Endothelial cell of umbilical vein (primary cell): ENCODE measurements around the gene ARFIP1. TPM values are rescaled to one million over a fixed set of nuclear protein-coding genes. Genes with fewer than 3 reads are reported as not detected.
A peak's percentile ranks its signal among the peaks of the same experiment; 100 is the strongest.

Experiments
- BruUV-seq: library from RNA; stranded (reverse); fragments of 400-500 nt; replicated peaks from 2 replicates; lab custom pipeline; 2021; lab: Mats Ljungman, UMichigan
- CTCF ChIA-PET: fragments of 300-600, 350-600 bp; sonication (Branson Sonifier 250); formaldehyde crosslinking; loops from one replicate; lab custom pipeline; 2021; ENCODE audit warnings: antibody characterized with exemption, inconsistent platforms; lab: Charles Lee
- POLR2A ChIA-PET: fragments of 300-600, 350-600 bp; sonication (Branson Sonifier 250); formaldehyde crosslinking; loops from one replicate; lab custom pipeline; 2021; ENCODE audit warnings: antibody characterized with exemption, inconsistent platforms; lab: Charles Lee
- DNase-seq: peaks from one replicate; pipeline ENCODE4 v3.0.0-alpha.2; 2011; ENCODE audit warnings: low read depth, low spot score
- FAIRE-seq: peaks from 2 replicates; lab custom pipeline; 2011; peaks lifted over from hg19 to GRCh38; lab: Jason Lieb, UNC
- H2AFZ ChIP-seq: 2 replicates; pipeline ENCODE4 v1.6.0; 2012; ENCODE audit warnings: low read depth, low read length, control low read depth, inconsistent platforms
- H3K27ac ChIP-seq: 2 replicates; pipeline ENCODE4 v1.5.1; 2011; ENCODE audit warnings: low read depth, mild to moderate bottlenecking, control low read depth, low read length, moderate library complexity; ENCODE audit not compliant: insufficient read depth
- H3K27me3 ChIP-seq, 2 experiments: 2 replicates each; pipeline versions ENCODE4 v1.6.0 to v1.6.1; 2011; ENCODE audit warnings: low read length in 2 of 2, mixed read lengths in 1 of 2; ENCODE audit not compliant: control insufficient read depth in 2 of 2, insufficient read depth in 2 of 2
- H3K36me3 ChIP-seq, 2 experiments: 2 replicates in 1 of 2; 3 replicates in 1 of 2; pipeline ENCODE4 v1.5.1; 2011; ENCODE audit warnings: low read length in 2 of 2, mild to moderate bottlenecking in 1 of 2, moderate library complexity in 1 of 2; ENCODE audit not compliant: control insufficient read depth in 2 of 2, insufficient read depth in 2 of 2; ENCODE audit errors: extremely low read depth in 1 of 2
- H3K4me1 ChIP-seq: 3 replicates; pipeline ENCODE4 v1.5.1; 2011; ENCODE audit warnings: mild to moderate bottlenecking, low read length; ENCODE audit not compliant: control insufficient read depth, insufficient read depth; ENCODE audit errors: extremely low read depth
- H3K4me2 ChIP-seq: 2 replicates; pipeline ENCODE4 v1.6.1; 2011; ENCODE audit warnings: low read length, control low read depth, mixed read lengths; ENCODE audit not compliant: insufficient read depth
- H3K4me3 ChIP-seq, 3 experiments: fragments of 200-600 bp in 1 of 3; sonication (generic), shearing (Covaris generic) in 1 of 3; replicated peaks in 1 of 3; 2 replicates each; pipeline ENCODE4 v1.5.1; 2011 to 2016; ENCODE audit warnings: control low read depth in 3 of 3, low read length in 3 of 3, mild to moderate bottlenecking in 2 of 3, inconsistent platforms in 1 of 3, low read depth in 1 of 3, moderate library complexity in 1 of 3; ENCODE audit not compliant: insufficient read depth in 1 of 3
- H3K79me2 ChIP-seq: 2 replicates; pipeline ENCODE4 v1.6.0; 2012; ENCODE audit warnings: low read length, inconsistent platforms; ENCODE audit not compliant: control insufficient read depth, insufficient read depth
- H3K9ac ChIP-seq: replicated peaks from 2 replicates; pipeline ENCODE3; 2011; ENCODE audit warnings: low read length, control low read depth; ENCODE audit not compliant: insufficient read depth; ENCODE audit errors: extremely low read depth
- H3K9me1 ChIP-seq: replicated peaks from 3 replicates; pipeline ENCODE4 v1.6.0; 2011; ENCODE audit warnings: mild to moderate bottlenecking, low read length; ENCODE audit not compliant: control insufficient read depth, insufficient read depth; ENCODE audit errors: extremely low read depth
- H3K9me3 ChIP-seq: replicated peaks from 2 replicates; pipeline ENCODE4 v1.5.1; 2012; ENCODE audit warnings: low read length, inconsistent platforms; ENCODE audit not compliant: control insufficient read depth, insufficient read depth
- H4K20me1 ChIP-seq: replicated peaks from 2 replicates; pipeline ENCODE3; 2011; ENCODE audit warnings: mild to moderate bottlenecking, low read length; ENCODE audit not compliant: control insufficient read depth, insufficient read depth; ENCODE audit errors: extremely low read depth
- EZH2 ChIP-seq: IDR thresholded peaks from 2 replicates; pipeline ENCODE4 v1.6.1; 2012; ENCODE audit warnings: borderline replicate concordance, low read depth, mild to moderate bottlenecking, moderate library complexity, low read length, inconsistent platforms; ENCODE audit not compliant: severe bottlenecking
- FOS ChIP-seq: IDR thresholded peaks from 2 replicates; pipeline ENCODE4 v1.6.1; 2011; ENCODE audit warnings: mild to moderate bottlenecking, low read length, moderate library complexity, borderline replicate concordance; ENCODE audit not compliant: insufficient read depth
- GATA2 ChIP-seq: IDR thresholded peaks from 2 replicates; pipeline ENCODE4 v1.7.0; 2011; ENCODE audit warnings: low read depth, mild to moderate bottlenecking, moderate library complexity, mixed read lengths, low read length; ENCODE audit not compliant: insufficient read length, insufficient read depth
- MYC ChIP-seq: IDR thresholded peaks from one replicate; pipeline ENCODE4 v1.6.1; 2011; ENCODE audit warnings: mild to moderate bottlenecking, low read depth, low read length
- POLR2A ChIP-seq: IDR thresholded peaks from 2 replicates; pipeline ENCODE4 v1.6.1; 2012; ENCODE audit warnings: low read depth, mild to moderate bottlenecking, control low read depth, low read length
- POLR2AphosphoS5 ChIP-seq: IDR thresholded peaks from 2 replicates; pipeline ENCODE4 v1.6.1; 2012; ENCODE audit warnings: low read depth, mild to moderate bottlenecking, control low read depth, low read length, moderate library complexity; ENCODE audit not compliant: insufficient read depth
- dilution Hi-C: fragments of 300-500 bp; cut with MboI; formaldehyde crosslinking; loops from one replicate; pipeline ENCODE4 v1.15.0; 2019; ENCODE audit warnings: low sequenced_read_pairs; ENCODE audit not compliant: extremely low pct_ligation_motif_present
- intact Hi-C: fragments of 100-400 bp; cut with micrococcal nuclease; formaldehyde crosslinking; loops from one replicate; pipeline ENCODE4 v1.10.0; 2022
- polyA plus RNA-seq, 4 experiments: library from polyadenylated mRNA; depleted of rRNA in 3 of 4; stranded (reverse) in 3 of 4; unstranded in 1 of 4; fragments of >200 nt; gene quantifications; 2 replicates each; pipeline versions ENCODE4 v1.2.1 to v1.2.3, GENCODE V29; 2011 to 2012; ENCODE audit warnings: missing spikeins in 1 of 4
- total RNA-seq: library from RNA; stranded (reverse); gene quantifications from 2 replicates; pipeline ENCODE4 v1.2.3, GENCODE V29; 2021
- TF ChIP-seq, protein P1 (sequence below): IDR thresholded peaks from 2 replicates; pipeline ENCODE4 v1.6.1; 2011; ENCODE audit not compliant: insufficient read depth, insufficient read length

Gene ARFIP1
- total and polyA plus RNA-seq, 2 donors (not counting 3 experiments of a cell fraction or from before 2014, with no cell fraction given) = 10.0 to 24.2 TPM

DNA sequence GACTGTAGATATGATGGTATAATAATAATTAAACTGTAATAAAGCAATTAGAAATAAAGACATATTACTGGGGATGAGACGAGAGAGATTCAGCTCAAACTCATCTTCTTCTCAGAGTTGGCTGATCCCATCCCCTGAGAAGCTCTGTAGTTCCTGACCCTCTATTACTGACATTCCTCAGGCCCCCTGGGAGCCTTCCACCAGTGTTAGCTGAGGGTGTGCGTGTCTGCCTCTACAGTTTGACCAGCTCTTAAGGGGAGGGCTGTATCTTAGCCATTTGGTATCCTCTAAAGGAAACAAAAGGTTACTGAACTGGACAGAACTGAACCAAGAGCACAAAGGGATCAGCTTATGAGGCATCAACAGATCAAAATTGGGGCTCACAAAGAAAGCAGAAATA, 167.6 kb downstream of the ARFIP1 start:
- FAIRE-seq (no peak), DNase-seq (no peak)
- no peak overlapping the region for H3K27ac ChIP-seq
- H3K36me3 ChIP-seq = no peaks in the 10 kb centered on the region
- no peak overlapping the region for H2AFZ ChIP-seq
- dilution Hi-C loops = no loop called here
- no peak overlapping the region for H3K4me3 ChIP-seq
- TF ChIP-seq POLR2A (no peak), POLR2AphosphoS5 (no peak), EZH2 (no peak), GATA2 (no peak), FOS (no peak), MYC (no peak)
- TF ChIP-seq, protein P1, sequence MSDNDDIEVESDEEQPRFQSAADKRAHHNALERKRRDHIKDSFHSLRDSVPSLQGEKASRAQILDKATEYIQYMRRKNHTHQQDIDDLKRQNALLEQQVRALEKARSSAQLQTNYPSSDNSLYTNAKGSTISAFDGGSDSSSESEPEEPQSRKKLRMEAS = no peak
- no peaks in the 10 kb centered on the region for H3K79me2 ChIP-seq
- ChIA-PET CTCF (interaction anchor here (1.1 kb wide), 1 partner anchor 18 kb away, joined by 3 read pairs; no protein-coding TSS in a partner anchor), POLR2A (no interaction called here)
- BruUV-seq = no TSS peak
- no peak overlapping the region for H3K9ac ChIP-seq
- peaks cover 5 to 25% of the 10 kb centered on the region in 2 experiments for H3K27me3 ChIP-seq
- H3K9me1 ChIP-seq = no peaks in the 10 kb centered on the region
- intact Hi-C loops = no loop called here
- H3K4me2 ChIP-seq = no peak overlapping the region
- H3K4me1 ChIP-seq = no peaks in the 10 kb centered on the region
- H3K9me3 ChIP-seq = no peaks in the 10 kb centered on the region
- no peaks in the 10 kb centered on the region for H4K20me1 ChIP-seq

DNA sequence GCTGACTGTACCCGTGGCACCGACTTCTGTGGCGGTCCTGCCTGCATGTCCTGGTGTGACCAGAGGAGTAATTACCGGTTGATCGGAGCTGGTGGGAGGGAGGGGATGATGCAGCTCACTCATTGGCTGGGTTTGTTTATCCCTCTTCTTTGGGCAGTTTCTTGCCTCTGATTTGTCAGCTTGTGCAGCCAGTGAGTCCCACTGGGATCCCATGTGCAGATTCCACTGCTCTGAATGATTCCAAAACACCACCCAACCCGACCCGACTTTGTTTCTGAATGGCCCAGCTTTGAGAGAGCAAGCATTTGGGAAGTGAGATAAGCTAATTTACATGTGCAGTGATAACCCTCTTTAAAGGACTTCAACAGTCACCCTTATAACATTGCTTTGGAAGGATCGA, 170.2 kb downstream of the ARFIP1 start:
- intact Hi-C loops = no loop called here
- Histone ChIP-seq H4K20me1 (no peaks in the 10 kb centered on the region), H3K36me3 (no peaks in the 10 kb centered on the region), H3K4me1 (no peaks in the 10 kb centered on the region), H3K9me3 (no peaks in the 10 kb centered on the region), H3K9me1 (no peaks in the 10 kb centered on the region), H3K9ac (no peak overlapping the region), H3K79me2 (no peaks in the 10 kb centered on the region), H2AFZ (no peak overlapping the region), H3K4me2 (no peak overlapping the region), H3K4me3 (no peak overlapping the region), H3K27me3 (peaks cover 3 to 18% of the 10 kb centered on the region in 2 experiments), H3K27ac (no peak overlapping the region)
- TF ChIP-seq POLR2AphosphoS5 (no peak), EZH2 (peak; percentile 65)
- POLR2A ChIA-PET = no interaction called here
- FAIRE-seq = no peak
- CTCF ChIA-PET = interaction anchor here (0.9 to 2.1 kb wide), 2 partner anchors 9 to 11 kb away, joined by 3 to 5 read pairs; no protein-coding TSS in a partner anchor
- dilution Hi-C loops = no loop called here
- DNase-seq = no peak
- no TSS peak for BruUV-seq
